ENCODE measurements around the gene MIR17HG.

Gene MIR17HG

DNA sequence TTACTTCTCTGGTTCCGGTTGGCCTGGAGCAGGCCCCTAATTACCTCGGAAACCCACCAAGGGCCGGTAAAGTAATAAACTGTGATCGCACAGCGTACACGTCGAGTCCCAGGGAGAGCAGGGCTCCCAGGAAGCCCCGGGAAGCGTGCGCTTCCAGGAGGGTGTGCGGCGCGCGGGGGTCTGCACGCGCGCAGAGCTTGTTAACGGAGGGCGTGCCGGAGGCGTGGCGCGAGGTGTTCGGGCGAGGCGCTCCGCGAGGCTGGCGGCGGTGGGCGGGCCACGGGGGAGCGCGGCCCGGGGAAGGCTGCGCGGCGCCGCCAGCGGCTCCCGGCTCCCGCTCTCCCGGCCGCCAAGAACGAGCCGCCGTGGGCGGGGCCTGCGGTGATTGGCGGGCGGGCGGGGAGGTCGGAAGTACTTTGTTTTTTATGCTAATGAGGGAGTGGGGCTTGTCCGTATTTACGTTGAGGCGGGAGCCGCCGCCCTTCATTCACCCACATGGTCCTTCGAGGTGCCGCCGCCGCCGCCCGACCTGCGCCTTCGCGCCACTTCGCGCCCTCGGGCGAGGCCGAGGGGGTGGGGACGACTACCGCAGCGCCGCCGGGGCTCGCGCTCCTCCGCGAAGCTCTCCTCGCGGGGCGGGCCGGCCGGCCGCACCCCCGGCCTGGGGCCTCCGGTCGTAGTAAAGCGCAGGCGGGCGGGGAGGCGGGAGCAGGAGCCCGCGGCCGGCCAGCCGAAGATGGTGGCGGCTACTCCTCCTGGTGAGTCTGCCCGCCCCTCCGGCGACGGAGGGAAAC lies at the start of gene MIR17HG:
MIR17HG (plus strand) TSS at position 486 of the 794 bp plus-strand sequence.
- peak; percentile 85 for DNase-seq (ENCODE audit: low read depth)
- peak within 1 kb of the TSS; percentile 77 for H3K4me3 ChIP-seq (ENCODE audit: low read depth, low read length)
- TF ChIP-seq, protein P1, sequence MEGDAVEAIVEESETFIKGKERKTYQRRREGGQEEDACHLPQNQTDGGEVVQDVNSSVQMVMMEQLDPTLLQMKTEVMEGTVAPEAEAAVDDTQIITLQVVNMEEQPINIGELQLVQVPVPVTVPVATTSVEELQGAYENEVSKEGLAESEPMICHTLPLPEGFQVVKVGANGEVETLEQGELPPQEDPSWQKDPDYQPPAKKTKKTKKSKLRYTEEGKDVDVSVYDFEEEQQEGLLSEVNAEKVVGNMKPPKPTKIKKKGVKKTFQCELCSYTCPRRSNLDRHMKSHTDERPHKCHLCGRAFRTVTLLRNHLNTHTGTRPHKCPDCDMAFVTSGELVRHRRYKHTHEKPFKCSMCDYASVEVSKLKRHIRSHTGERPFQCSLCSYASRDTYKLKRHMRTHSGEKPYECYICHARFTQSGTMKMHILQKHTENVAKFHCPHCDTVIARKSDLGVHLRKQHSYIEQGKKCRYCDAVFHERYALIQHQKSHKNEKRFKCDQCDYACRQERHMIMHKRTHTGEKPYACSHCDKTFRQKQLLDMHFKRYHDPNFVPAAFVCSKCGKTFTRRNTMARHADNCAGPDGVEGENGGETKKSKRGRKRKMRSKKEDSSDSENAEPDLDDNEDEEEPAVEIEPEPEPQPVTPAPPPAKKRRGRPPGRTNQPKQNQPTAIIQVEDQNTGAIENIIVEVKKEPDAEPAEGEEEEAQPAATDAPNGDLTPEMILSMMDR (conservative IDR thresholded peaks at IDR 0.05; ENCODE audit: low read depth, low read length), result no peak

DNA sequence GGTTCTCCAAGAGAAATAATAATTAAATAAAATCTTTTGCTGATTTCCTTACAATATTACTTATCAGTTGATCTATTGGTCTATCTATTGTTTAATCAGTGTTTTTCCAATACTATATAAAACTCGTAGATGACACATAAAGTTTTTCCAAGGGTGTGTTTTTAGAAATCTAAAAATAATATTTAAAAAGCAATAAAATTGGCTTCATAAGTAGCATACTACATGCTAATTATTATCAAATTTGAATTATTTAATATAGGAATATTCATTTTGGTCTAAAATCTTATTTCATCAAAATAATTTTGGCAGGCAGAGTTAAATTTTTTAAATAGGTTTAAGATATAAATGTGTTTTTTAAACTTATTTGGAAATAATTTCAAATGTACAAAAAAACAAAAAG lies 49.4 kb upstream of the MIR17HG start:
- DNase-seq (ENCODE audit: low read depth), result no peak
- H3K4me3 ChIP-seq (ENCODE audit: low read depth, low read length), result no peak overlapping the region
- TF ChIP-seq, protein P1 (conservative IDR thresholded peaks at IDR 0.05; ENCODE audit: low read depth, low read length), result no peak

DNA sequence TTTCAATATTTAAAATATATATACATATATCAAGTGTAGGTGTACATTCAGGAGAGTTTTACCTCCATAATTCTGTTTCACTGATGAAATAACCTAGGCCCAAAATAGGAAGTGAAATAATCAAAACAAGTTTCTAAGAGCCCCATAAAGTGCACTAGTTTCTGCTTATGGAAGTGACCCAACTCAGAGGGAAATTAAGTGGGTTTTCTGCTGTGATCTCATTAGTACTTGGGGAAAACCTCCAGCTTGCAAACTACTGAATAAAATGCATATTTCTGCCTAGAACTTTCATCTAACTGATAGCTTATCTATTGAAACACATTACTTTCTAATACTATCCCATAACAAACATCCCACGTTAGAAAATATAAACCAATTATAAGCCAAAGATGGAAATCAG lies 45.4 kb upstream of the MIR17HG start:
- DNase-seq (ENCODE audit: low read depth), result no peak
- no peak overlapping the region for H3K4me3 ChIP-seq (ENCODE audit: low read depth, low read length)
- TF ChIP-seq, protein P1 (conservative IDR thresholded peaks at IDR 0.05; ENCODE audit: low read depth, low read length), result no peak

DNA sequence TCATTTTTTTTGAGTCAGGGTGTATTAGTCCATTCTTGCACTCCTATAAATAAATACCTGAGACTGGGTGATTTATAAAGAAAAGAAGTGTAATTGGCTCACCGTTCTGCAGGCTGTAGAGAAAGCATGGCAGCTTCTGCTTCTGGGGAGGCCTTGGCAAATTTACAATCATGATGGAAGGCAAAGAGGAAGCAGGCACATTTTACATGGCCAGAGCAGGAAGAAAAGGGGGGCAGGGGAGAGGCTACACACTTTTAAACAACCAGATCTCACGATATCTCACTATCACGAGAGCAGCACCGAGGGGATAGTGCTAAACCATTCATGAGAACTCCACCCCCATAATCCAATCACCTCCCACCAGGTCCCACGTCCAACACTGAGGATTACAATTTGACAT lies 44.5 kb upstream of the MIR17HG start:
- no peak overlapping the region for H3K4me3 ChIP-seq (ENCODE audit: low read depth, low read length)
- TF ChIP-seq, protein P1 (conservative IDR thresholded peaks at IDR 0.05; ENCODE audit: low read depth, low read length), result no peak
- no peak for DNase-seq (ENCODE audit: low read depth)

DNA sequence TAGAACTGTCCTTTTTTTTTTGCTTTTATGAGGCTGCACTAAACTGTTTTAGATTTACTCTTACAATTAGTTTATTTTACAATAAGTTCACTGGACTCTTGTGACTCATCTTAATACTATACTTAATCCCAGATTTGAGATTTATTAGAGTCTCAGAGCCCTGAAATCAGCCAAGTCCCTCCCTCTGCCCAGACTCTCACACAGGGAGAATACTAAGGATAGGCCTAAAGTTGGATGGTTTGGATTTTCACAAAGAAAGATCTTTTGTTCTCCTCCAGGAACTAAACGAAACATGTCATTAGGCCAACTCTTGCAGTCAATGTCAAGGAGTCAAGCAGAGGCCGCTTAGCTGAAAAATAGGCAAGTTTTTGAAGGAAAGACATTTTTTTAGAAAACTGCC lies 42.7 kb upstream of the MIR17HG start:
- DNase-seq (ENCODE audit: low read depth), result no peak
- no peak overlapping the region for H3K4me3 ChIP-seq (ENCODE audit: low read depth, low read length)
- TF ChIP-seq, protein P1 (conservative IDR thresholded peaks at IDR 0.05; ENCODE audit: low read depth, low read length), result no peak

DNA sequence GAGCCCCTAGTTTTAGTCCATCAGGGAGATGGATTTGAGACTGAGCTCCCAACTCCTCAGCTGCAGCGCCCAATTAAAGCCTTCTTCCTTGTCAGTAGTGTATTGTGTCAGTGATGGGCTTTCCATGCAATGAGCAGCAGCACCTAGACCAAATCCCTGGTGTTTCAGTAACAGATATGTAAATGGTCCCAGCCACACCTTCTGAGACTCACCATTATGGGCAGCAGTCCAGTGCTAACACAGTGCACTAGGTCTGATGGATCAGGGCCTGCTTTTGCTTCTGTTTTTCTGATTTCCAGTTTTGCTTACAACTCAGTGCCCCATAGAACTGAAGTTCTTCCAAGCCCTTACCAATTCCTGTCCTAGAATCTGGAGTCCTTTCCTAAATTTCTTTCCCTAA lies 41.8 kb upstream of the MIR17HG start:
- TF ChIP-seq, protein P1 (conservative IDR thresholded peaks at IDR 0.05; ENCODE audit: low read depth, low read length), result no peak
- DNase-seq (ENCODE audit: low read depth), result no peak

DNA sequence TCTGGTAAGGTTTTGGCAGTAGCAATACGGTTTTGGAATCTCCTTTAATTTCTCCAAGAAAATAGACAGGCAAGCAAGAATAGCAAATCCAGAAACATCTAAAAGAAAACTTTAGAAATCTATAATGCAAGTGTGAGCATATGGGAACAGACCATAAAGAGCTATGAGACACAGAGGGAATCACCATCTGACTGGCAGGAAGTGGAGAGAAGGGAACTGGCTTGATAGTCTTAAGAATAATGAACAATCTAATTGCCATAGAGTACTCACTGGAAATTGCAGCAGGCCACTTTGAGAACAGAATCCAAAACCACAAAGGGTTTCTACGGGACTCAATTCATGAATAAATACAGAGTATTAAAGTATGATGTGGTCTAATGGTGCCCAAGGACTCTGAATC lies 39.6 kb upstream of the MIR17HG start:
- DNase-seq (ENCODE audit: low read depth), result no peak

More for the DNA sequence above, 41.8 kb upstream of the MIR17HG start:
- no peak overlapping the region for H3K4me3 ChIP-seq (ENCODE audit: low read depth, low read length)

More for the DNA sequence above, 39.6 kb upstream of the MIR17HG start:
- TF ChIP-seq, protein P1 (conservative IDR thresholded peaks at IDR 0.05; ENCODE audit: low read depth, low read length), result no peak
- H3K4me3 ChIP-seq (ENCODE audit: low read depth, low read length), result no peak overlapping the region

Data from choroid plexus epithelial cell (primary cell).